HG03521 (cell line): ENCODE data around the gene RTL3.

Experiments
- ATAC-seq: cut with Tn5 transposase; IDR thresholded peaks from one replicate; pipeline ENCODE4 v1.9.1; 2021; ENCODE audit warnings: mild to moderate bottlenecking, moderate library complexity; ENCODE audit not compliant: unreplicated experiment

Gene RTL3

DNA sequence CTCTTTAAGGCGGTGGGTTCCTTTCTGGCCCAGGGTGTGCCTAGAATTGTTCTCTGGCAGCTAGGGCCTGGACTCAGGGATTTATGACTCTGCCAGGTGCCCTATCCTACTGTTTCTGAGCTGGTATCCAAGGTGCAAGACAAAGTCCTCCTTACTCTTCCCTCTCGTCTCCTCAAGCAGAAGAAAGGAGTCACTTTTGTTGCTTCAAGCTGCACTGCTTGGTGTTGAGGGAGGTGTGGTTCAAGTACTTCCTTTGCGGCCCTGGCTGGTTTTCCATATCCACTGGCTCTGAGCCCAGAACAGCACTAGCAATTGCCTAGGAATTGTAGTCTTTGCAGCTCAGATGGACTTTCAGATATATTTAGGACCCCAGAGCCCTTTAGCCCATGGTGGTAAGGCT is 39.3 kb downstream of the RTL3 start:
- no peak for ATAC-seq

DNA sequence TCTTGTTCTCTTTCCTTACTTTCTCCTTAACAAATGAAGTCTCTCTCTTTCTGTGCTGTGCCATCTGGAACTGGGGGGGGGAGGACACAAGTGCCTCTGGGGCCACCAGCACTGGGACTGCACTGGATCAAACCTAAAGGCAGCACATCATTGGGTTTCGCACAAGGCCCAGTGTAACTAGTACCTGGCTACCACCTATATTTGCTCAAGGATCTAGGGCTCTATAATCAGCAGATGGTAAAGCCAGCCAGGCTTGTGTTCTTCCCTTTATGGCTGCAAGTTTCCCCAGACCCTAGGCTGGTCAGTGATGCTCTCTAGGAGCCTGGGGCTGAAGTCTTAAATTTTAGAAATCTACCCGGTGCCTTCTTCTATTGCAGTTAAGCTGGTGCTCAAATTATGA is 40.1 kb downstream of the RTL3 start:
- no peak for ATAC-seq

- no peak for ATAC-seq
These were observed 44.9 kb downstream of the RTL3 start for GRCh38 chrX:78614264-78614663.
